ENCODE measurements around the gene BLTP3B. TPM values are rescaled to one million over a fixed set of nuclear protein-coding genes. Genes with fewer than 3 reads are reported as not detected.
A peak's percentile ranks its signal among the peaks of the same experiment; 100 is the strongest.

BLTP3B gene
- total RNA-seq, 4 donors from 2014 or later, result 18.6 to 27.3 (median 22.2) TPM

- Histone ChIP-seq H3K27me3 (no peaks in the 10 kb centered on the region), H3K36me3 (no peaks in the 10 kb centered on the region), H3K27ac (no peak overlapping the region), H3K4me1 (peaks cover 4% of the 10 kb centered on the region), H3K4me3 (no peak overlapping the region), H3K9me3 (no peaks in the 10 kb centered on the region)
- TF ChIP-seq CTCF (IDR thresholded peaks at IDR 0.05), result no peak
- TF ChIP-seq POLR2AphosphoS5 (IDR thresholded peaks at IDR 0.05), result no peak
- DNase-seq (ENCODE audit: low spot score in 2 of 2), result no peak
- WGBS, result 87% methylated on average over 3 of the region's 4 CpGs
These were observed 15.9 kb upstream of the BLTP3B start for GRCh38 chr12:100158535-100158934.

GRCh38 chr12:100157427-100157821 is 14.8 kb upstream of the BLTP3B start:
- Histone ChIP-seq H3K36me3 (no peaks in the 10 kb centered on the region), H3K27ac (no peak overlapping the region), H3K27me3 (no peaks in the 10 kb centered on the region), H3K4me3 (no peak overlapping the region), H3K9me3 (no peaks in the 10 kb centered on the region), H3K4me1 (no peaks in the 10 kb centered on the region)
- TF ChIP-seq POLR2A (IDR thresholded peaks at IDR 0.05), result no peak
- DNase-seq (ENCODE audit: low spot score in 2 of 2), result no peak
- 90% methylated on average over 6 of the region's 8 CpGs for WGBS

GRCh38 chr12:100156731-100157426 is 14.2 kb upstream of the BLTP3B start:
- H3K4me3 ChIP-seq, result no peak overlapping the region
- no peaks in the 10 kb centered on the region for H3K4me1 ChIP-seq
- no peaks in the 10 kb centered on the region for H3K9me3 ChIP-seq
- H3K27ac ChIP-seq, result no peak overlapping the region
- no peaks in the 10 kb centered on the region for H3K36me3 ChIP-seq
- DNase-seq (ENCODE audit: low spot score in 2 of 2), result peak in 1 of 2 donors; percentile 70
- WGBS, result 79% methylated on average over 9 of the region's 11 CpGs
- TF ChIP-seq EP300 (IDR thresholded peaks at IDR 0.05) (no peak), POLR2A (IDR thresholded peaks at IDR 0.05) (no peak), POLR2AphosphoS5 (IDR thresholded peaks at IDR 0.05) (no peak), CTCF (IDR thresholded peaks at IDR 0.05) (no peak)
- H3K27me3 ChIP-seq, result no peaks in the 10 kb centered on the region

GRCh38 chr12:100154474-100155247 is 12.0 kb upstream of the BLTP3B start:
- 64% methylated on average over 11 of the region's 15 CpGs for WGBS
- Histone ChIP-seq H3K27ac (no peak overlapping the region), H3K9me3 (no peaks in the 10 kb centered on the region), H3K4me1 (no peaks in the 10 kb centered on the region), H3K4me3 (no peak overlapping the region), H3K27me3 (no peaks in the 10 kb centered on the region), H3K36me3 (no peaks in the 10 kb centered on the region)
- DNase-seq (ENCODE audit: low spot score in 2 of 2), result peak; percentile 79 to 81
- TF ChIP-seq CTCF (IDR thresholded peaks at IDR 0.05) (peak; percentile 37 to 76), EP300 (IDR thresholded peaks at IDR 0.05) (no peak)

- no peaks in the 10 kb centered on the region for H3K9me3 ChIP-seq
- no peak overlapping the region for H3K27ac ChIP-seq
- peak in 1 of 2 donors; percentile 52 for DNase-seq (ENCODE audit: low spot score in 2 of 2)
- no peaks in the 10 kb centered on the region for H3K4me1 ChIP-seq
- H3K36me3 ChIP-seq, result no peaks in the 10 kb centered on the region
- H3K27me3 ChIP-seq, result no peaks in the 10 kb centered on the region
- WGBS, result 91% methylated on average over 10 of the region's 10 CpGs
- no peak overlapping the region for H3K4me3 ChIP-seq
- no peak for TF ChIP-seq POLR2AphosphoS5 (IDR thresholded peaks at IDR 0.05)
- no peak for TF ChIP-seq EP300 (IDR thresholded peaks at IDR 0.05)
- no peak for TF ChIP-seq POLR2A (IDR thresholded peaks at IDR 0.05)
- TF ChIP-seq CTCF (IDR thresholded peaks at IDR 0.05), result no peak
These were observed 10.5 kb upstream of the BLTP3B start for GRCh38 chr12:100153131-100153530.
